ENCODE results near the gene TTC39C. TPM values are rescaled to one million over a fixed set of nuclear protein-coding genes. Genes with fewer than 3 reads are reported as not detected.

The TTC39C gene
- total RNA-seq, 4 donors from 2014 or later, result 12.3 to 35.9 (median 24.8) TPM

DNA sequence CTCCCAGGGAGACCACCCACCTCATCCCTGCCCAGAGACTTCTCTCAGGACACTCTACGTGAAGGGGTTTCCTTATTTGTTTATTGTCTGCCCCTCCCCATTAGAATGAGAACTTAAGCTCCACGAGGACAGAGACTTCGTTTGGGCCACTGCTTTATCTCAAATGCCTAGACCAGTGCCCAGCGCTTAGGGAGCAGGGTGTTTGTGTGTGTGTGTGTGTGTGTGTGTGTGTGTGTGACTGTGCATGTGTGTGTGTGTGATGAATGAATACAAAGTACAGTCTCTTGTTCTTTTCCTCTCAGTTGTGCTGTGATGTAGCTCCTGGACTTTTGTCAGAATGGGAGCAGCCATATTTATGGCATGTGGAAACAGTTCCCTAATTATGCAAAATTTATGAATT, 89.9 kb downstream of the TTC39C start:
- Histone ChIP-seq H3K9me3 (no peaks in the 10 kb centered on the region), H3K4me3 (no peak overlapping the region), H3K4me1 (no peaks in the 10 kb centered on the region), H3K36me3 (peaks cover 0 to 36% (median 5%) of the 10 kb centered on the region in 3 donors), H3K27ac (no peak overlapping the region), H3K27me3 (no peaks in the 10 kb centered on the region)
- 79 to 85% methylated on average over 3 to 4 of the region's 4 CpGs for WGBS, 2 donors
- DNase-seq, result no peak
- intact Hi-C loops (cut with DNase I), result no loop called here
- TF ChIP-seq POLR2A (IDR thresholded peaks at IDR 0.05) (no peak), CTCF (IDR thresholded peaks at IDR 0.05) (no peak)

DNA sequence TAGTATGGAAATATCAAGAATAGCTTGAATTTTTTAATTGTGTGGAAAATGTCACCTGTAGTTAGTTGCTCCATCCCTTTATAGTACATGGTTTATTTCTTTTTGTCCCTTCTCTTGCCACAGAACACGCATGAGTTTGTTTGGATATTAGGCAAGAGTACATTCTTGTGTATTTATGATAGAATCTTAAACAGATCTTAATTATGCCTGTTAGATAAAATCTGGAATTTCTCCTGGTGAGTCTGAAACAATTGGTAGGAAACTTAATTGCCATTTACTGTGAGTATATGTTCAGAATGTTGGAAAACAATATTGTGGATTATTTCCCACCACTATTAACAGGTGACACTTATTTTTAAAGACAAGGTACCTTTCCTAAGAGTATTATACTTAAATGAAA, 94.1 kb downstream of the TTC39C start:
- no peak for TF ChIP-seq CTCF (IDR thresholded peaks at IDR 0.05)
- TF ChIP-seq POLR2A (IDR thresholded peaks at IDR 0.05), result no peak
- Histone ChIP-seq H3K9me3 (no peaks in the 10 kb centered on the region), H3K27ac (no peak overlapping the region), H3K4me3 (no peak overlapping the region), H3K36me3 (peaks cover 0 to 18% (median 0%) of the 10 kb centered on the region in 3 donors), H3K27me3 (no peaks in the 10 kb centered on the region), H3K4me1 (peaks cover 0 to 10% (median 0%) of the 10 kb centered on the region in 3 donors)
- intact Hi-C loops (cut with DNase I), result no loop called here
- no peak for DNase-seq
- 90 to 95% methylated on average over 1 of the region's 1 CpG for WGBS, 2 donors

DNA sequence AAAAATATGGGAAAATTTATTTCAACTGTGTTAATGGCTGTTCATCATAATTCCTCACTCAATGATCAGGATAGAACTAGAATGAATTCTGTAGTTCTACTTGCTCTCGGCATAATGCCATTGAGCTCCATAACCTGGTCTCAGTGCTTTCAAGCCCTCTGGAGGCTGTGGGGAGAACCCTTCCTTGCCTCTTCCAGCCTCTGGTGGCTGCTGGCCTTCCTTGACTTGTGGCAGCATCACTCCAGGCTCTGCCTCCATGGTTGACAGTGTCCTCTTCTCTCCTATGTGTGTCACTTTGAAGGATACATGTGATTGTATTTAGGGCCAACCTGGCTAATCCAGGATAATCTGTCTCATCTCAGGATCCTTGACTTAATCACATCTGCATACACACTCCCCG, 97.4 kb downstream of the TTC39C start:
- WGBS, 2 donors, result 74 to 85% methylated on average over 2 of the region's 2 CpGs

GRCh38 chr18:24112464-24112863, 97.9 kb downstream of the TTC39C start:
- Histone ChIP-seq H3K27me3 (no peaks in the 10 kb centered on the region), H3K4me3 (no peak overlapping the region), H3K4me1 (peaks cover 0 to 10% (median 0%) of the 10 kb centered on the region in 3 donors), H3K36me3 (peaks cover 0 to 35% (median 0%) of the 10 kb centered on the region in 3 donors), H3K9me3 (no peaks in the 10 kb centered on the region), H3K27ac (no peak overlapping the region)
- intact Hi-C loops (cut with DNase I), result loop anchor here (10.0 kb wide), 2 partner anchors 98 to 168 kb away; partner anchors contain the start of gene TTC39C
- DNase-seq, result no peak
- WGBS, 2 donors, result 87 to 97% methylated on average over 3 to 4 of the region's 4 CpGs
- TF ChIP-seq POLR2A (IDR thresholded peaks at IDR 0.05) (no peak), CTCF (IDR thresholded peaks at IDR 0.05) (no peak)

More for the DNA sequence above, 97.4 kb downstream of the TTC39C start:
- intact Hi-C loops (cut with DNase I), result loop anchor here (10.0 kb wide), 2 partner anchors 97 to 167 kb away; partner anchors contain the start of gene TTC39C
- Histone ChIP-seq H3K27ac (no peak overlapping the region), H3K36me3 (peaks cover 0 to 35% (median 0%) of the 10 kb centered on the region in 3 donors), H3K4me1 (peaks cover 0 to 10% (median 0%) of the 10 kb centered on the region in 3 donors), H3K9me3 (no peaks in the 10 kb centered on the region), H3K4me3 (no peak overlapping the region), H3K27me3 (no peaks in the 10 kb centered on the region)
- no peak for DNase-seq
- no peak for TF ChIP-seq POLR2A (IDR thresholded peaks at IDR 0.05)
- TF ChIP-seq CTCF (IDR thresholded peaks at IDR 0.05), result no peak

DNA sequence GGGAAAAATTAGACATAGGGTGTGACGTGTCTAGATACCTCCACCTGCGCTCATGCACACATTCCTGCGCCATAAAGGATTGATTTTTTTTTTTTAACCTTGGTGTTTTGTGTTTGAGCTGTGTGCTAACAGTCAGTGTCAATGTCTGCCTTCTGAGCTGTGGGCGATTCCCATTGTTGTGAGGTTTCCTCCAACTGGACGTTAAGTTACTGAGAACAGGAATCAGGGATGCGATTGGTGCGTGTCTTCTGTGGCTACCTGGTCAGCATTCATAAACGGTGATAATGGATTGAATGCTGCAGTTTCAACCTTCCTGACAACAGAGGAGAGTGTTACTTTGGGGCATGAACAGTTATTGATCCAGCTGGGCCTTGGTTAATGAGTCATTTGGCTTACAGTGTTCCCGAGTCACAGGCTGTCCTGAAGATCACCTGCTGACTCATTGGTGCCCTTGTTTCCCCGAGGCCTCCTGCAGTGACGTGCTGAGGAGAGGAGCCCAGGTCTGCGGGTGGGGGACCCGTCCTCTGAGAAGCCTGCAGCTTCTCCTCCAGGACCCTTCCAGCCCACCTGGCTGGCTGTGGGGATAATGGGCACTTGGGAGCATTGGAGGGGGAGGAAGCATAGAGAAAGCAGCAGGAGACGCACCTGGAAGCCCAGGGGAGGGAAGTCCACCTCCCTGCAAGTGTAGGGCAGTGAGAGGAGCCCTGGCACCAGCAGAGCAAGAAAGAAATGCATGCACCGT, 98.5 kb downstream of the TTC39C start:
- Histone ChIP-seq H3K36me3 (peaks cover 0 to 29% (median 0%) of the 10 kb centered on the region in 3 donors), H3K9me3 (no peaks in the 10 kb centered on the region), H3K27me3 (no peaks in the 10 kb centered on the region), H3K4me3 (no peak overlapping the region), H3K4me1 (peaks cover 0 to 10% (median 0%) of the 10 kb centered on the region in 3 donors), H3K27ac (no peak overlapping the region)
- intact Hi-C loops (cut with DNase I), result loop anchor here (10.0 kb wide), 2 partner anchors 98 to 168 kb away; partner anchors contain the start of gene TTC39C
- TF ChIP-seq POLR2A (IDR thresholded peaks at IDR 0.05), result no peak
- TF ChIP-seq CTCF (IDR thresholded peaks at IDR 0.05), result no peak
- WGBS, 2 donors, result 65 to 66% methylated on average over 12 of the region's 15 CpGs
- no peak for DNase-seq

All from esophagus squamous epithelium (tissue), 5 donors.